ENCODE results near the gene INSIG1.

Gene INSIG1

DNA sequence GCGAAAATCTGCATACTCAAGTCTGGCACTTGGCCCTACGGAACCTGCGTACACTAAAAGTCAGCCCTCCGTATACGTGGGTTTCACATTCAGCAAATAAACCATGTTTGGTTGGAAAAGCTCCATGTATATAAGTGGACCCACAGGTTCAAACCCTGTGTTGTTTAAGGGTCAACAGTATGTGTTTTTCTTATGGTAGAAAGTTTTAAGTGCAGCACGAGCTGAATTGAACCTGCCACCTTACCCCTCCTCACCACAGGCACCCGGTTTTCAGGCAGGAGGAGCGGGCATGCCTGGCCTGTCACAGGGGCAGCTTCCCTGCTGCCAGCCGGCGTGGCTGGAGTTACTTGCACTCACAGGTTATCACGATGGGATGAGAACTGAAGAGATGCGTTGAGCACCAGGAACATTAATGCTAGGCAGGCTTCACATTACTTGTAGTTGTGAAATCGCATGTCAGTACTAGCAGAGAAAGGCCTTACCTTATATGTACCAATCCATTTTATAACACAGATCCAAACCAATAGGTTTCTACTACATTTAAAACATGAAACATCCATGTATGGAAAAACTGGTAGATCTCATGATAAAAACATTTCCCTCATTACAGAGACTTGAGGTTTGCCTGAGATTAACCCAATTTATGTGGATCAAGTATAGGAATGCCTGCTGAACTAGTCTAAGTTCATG lies 12.9 kb downstream of the INSIG1 start:
- DNase-seq (no peak), ATAC-seq (ENCODE audit: insufficient read depth, low read depth) (peak; percentile 42)
- H3K9me3 ChIP-seq (ENCODE audit: insufficient read depth, low read length, severe bottlenecking): no peaks in the 10 kb centered on the region
- H3K4me2 ChIP-seq (ENCODE audit: insufficient read depth, low read length): no peak overlapping the region
- no peak overlapping the region for H3K4me3 ChIP-seq (ENCODE audit: low read depth in 1 of 2, low read length in 2 of 2)
- peaks cover 56% of the 10 kb centered on the region for H3K36me3 ChIP-seq (ENCODE audit: insufficient read depth, low read length)
- no peak overlapping the region for H2AFZ ChIP-seq (ENCODE audit: low read depth, low read length)
- H3K79me2 ChIP-seq (ENCODE audit: insufficient read depth, low read length): peaks cover 14% of the 10 kb centered on the region
- TF ChIP-seq EZH2 (IDR thresholded peaks at IDR 0.05; ENCODE audit: borderline replicate concordance, low read depth, low read length, severe bottlenecking): no peak
- TF ChIP-seq, protein P1, sequence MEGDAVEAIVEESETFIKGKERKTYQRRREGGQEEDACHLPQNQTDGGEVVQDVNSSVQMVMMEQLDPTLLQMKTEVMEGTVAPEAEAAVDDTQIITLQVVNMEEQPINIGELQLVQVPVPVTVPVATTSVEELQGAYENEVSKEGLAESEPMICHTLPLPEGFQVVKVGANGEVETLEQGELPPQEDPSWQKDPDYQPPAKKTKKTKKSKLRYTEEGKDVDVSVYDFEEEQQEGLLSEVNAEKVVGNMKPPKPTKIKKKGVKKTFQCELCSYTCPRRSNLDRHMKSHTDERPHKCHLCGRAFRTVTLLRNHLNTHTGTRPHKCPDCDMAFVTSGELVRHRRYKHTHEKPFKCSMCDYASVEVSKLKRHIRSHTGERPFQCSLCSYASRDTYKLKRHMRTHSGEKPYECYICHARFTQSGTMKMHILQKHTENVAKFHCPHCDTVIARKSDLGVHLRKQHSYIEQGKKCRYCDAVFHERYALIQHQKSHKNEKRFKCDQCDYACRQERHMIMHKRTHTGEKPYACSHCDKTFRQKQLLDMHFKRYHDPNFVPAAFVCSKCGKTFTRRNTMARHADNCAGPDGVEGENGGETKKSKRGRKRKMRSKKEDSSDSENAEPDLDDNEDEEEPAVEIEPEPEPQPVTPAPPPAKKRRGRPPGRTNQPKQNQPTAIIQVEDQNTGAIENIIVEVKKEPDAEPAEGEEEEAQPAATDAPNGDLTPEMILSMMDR (IDR thresholded peaks at IDR 0.05; ENCODE audit: borderline replicate concordance, extremely low read depth, low read length, poor library complexity, severe bottlenecking): no peak
- peaks cover 5% of the 10 kb centered on the region; the same call in 1 of the 2 replicates for H3K4me1 ChIP-seq (ENCODE audit: insufficient read depth, low read length)
- peaks cover 35% of the 10 kb centered on the region for H4K20me1 ChIP-seq (ENCODE audit: insufficient read depth, low read length)
- H3K27ac ChIP-seq (ENCODE audit: low read length): no peak overlapping the region
- H3K27me3 ChIP-seq (ENCODE audit: insufficient read depth, low read length, poor library complexity): no peaks in the 10 kb centered on the region
- no peak overlapping the region for H3K9ac ChIP-seq (ENCODE audit: low read depth, low read length)

DNA sequence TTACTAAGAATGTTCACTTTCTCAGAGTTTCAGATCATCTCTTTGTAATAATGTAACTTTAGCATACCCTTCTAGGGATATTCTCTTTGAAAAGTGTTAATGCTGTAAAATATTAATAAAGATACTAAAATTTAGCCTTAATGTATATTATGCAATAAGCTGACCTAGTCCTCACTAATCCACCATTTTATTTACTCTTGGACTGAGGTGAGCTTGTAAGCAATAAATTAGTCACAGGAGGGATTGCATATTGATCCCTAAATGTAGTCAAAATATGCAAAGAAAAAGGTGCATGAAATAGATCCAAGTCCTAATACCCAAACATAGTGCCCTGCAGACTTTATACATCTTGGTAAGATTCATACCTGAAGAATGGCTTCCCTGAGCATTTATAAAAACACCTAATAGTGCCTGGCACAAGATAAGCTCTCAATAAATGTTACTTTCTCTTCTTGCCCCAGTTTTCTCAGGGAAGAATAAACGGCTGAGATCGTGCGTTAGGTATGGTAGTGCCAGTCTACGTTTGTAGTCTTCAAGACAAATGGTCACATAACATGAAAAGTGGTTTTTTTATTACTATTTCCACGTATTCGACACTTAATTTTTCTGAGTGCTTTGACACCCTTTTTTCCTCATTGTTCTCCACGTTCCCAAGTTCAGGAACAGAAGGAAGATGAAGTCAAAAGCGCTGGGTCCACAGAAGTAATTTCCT lies 14.3 kb downstream of the INSIG1 start:
- no peak for TF ChIP-seq EZH2 (IDR thresholded peaks at IDR 0.05; ENCODE audit: borderline replicate concordance, low read depth, low read length, severe bottlenecking)
- TF ChIP-seq, protein P1 (IDR thresholded peaks at IDR 0.05; ENCODE audit: borderline replicate concordance, extremely low read depth, low read length, poor library complexity, severe bottlenecking): no peak
- no peak overlapping the region for H2AFZ ChIP-seq (ENCODE audit: low read depth, low read length)
- H4K20me1 ChIP-seq (ENCODE audit: insufficient read depth, low read length): peaks cover 21% of the 10 kb centered on the region; the same call in 1 of the 2 replicates
- ATAC-seq (ENCODE audit: insufficient read depth, low read depth) (no peak), DNase-seq (no peak)
- peaks cover 42% of the 10 kb centered on the region for H3K36me3 ChIP-seq (ENCODE audit: insufficient read depth, low read length)
- H3K79me2 ChIP-seq (ENCODE audit: insufficient read depth, low read length): peaks cover 2% of the 10 kb centered on the region
- no peaks in the 10 kb centered on the region for H3K4me1 ChIP-seq (ENCODE audit: insufficient read depth, low read length)
- H3K27me3 ChIP-seq (ENCODE audit: insufficient read depth, low read length, poor library complexity): no peaks in the 10 kb centered on the region
- H3K27ac ChIP-seq (ENCODE audit: low read length): no peak overlapping the region
- no peak overlapping the region for H3K4me3 ChIP-seq (ENCODE audit: low read depth in 1 of 2, low read length in 2 of 2)
- H3K9me3 ChIP-seq (ENCODE audit: insufficient read depth, low read length, severe bottlenecking): no peaks in the 10 kb centered on the region
- no peak overlapping the region for H3K9ac ChIP-seq (ENCODE audit: low read depth, low read length)
- no peak overlapping the region for H3K4me2 ChIP-seq (ENCODE audit: insufficient read depth, low read length)

DNA sequence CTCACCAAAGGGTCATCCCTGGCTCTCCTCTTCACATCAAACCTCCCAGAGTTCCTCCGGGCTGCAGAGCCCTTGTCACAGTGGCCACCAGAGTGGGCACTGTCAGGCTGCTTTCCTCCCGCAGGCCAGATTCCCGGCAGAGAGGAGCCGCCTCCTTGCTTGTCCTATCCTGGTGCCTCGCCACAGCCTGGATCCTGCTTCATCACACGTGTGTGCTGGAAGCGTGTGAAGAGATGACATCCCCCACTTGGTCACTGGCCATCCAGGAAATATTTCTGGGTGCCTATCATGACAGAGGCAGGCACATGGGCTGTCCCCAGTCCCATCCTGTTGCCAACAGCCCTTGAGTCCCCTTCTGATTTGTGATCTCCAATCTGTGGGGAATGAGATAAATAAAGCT lies 15.0 kb downstream of the INSIG1 start:
- Histone ChIP-seq H3K9me3 (ENCODE audit: insufficient read depth, low read length, severe bottlenecking) (no peaks in the 10 kb centered on the region), H3K4me3 (ENCODE audit: low read depth in 1 of 2, low read length in 2 of 2) (no peak overlapping the region), H3K4me2 (ENCODE audit: insufficient read depth, low read length) (no peak overlapping the region), H3K4me1 (ENCODE audit: insufficient read depth, low read length) (no peaks in the 10 kb centered on the region), H3K27ac (ENCODE audit: low read length) (no peak overlapping the region), H2AFZ (ENCODE audit: low read depth, low read length) (no peak overlapping the region), H3K27me3 (ENCODE audit: insufficient read depth, low read length, poor library complexity) (no peaks in the 10 kb centered on the region), H3K79me2 (ENCODE audit: insufficient read depth, low read length) (no peaks in the 10 kb centered on the region), H3K9ac (ENCODE audit: low read depth, low read length) (no peak overlapping the region), H3K36me3 (ENCODE audit: insufficient read depth, low read length) (peaks cover 35% of the 10 kb centered on the region), H4K20me1 (ENCODE audit: insufficient read depth, low read length) (peaks cover 14% of the 10 kb centered on the region; the same call in 1 of the 2 replicates)
- no peak for DNase-seq
- TF ChIP-seq, protein P1 (IDR thresholded peaks at IDR 0.05; ENCODE audit: borderline replicate concordance, extremely low read depth, low read length, poor library complexity, severe bottlenecking): no peak
- no peak for TF ChIP-seq EZH2 (IDR thresholded peaks at IDR 0.05; ENCODE audit: borderline replicate concordance, low read depth, low read length, severe bottlenecking)
- ATAC-seq (ENCODE audit: insufficient read depth, low read depth): peak; percentile 32; the same call in 2 of the 3 replicates

All from DND-41 (cell line).